LNCaP clone FGC (cell line): ENCODE results near the gene LARGE1.

ENCODE experiments used
- DNase-seq: peaks from one replicate; pipeline ENCODE4 v3.0.0-alpha.2; 2011; ENCODE audit warnings: low read depth
- H3K4me3 ChIP-seq: 2 replicates; pipeline ENCODE4 v1.5.1; 2011; ENCODE audit warnings: mild to moderate bottlenecking, low read depth, low read length, control low read depth
- CTCF ChIP-seq: IDR thresholded peaks from 2 replicates; pipeline ENCODE4 v1.5.1; 2012; ENCODE audit warnings: mild to moderate bottlenecking; ENCODE audit not compliant: control insufficient read depth, insufficient read depth; ENCODE audit errors: extremely low read depth

The LARGE1 gene

GRCh38 chr22:33788927-33789326, 131.3 kb downstream of the LARGE1 start:
- H3K4me3 ChIP-seq, result no peak overlapping the region
- TF ChIP-seq CTCF, result no peak
- no peak for DNase-seq

- H3K4me3 ChIP-seq, result no peak overlapping the region
- no peak for TF ChIP-seq CTCF
- DNase-seq, result no peak
Observed at GRCh38 chr22:33787645-33788456, 132.4 kb downstream of the LARGE1 start.

- TF ChIP-seq CTCF, result no peak
- no peak overlapping the region for H3K4me3 ChIP-seq
- DNase-seq, result no peak
Observed at GRCh38 chr22:33786149-33786548, 134.1 kb downstream of the LARGE1 start.

GRCh38 chr22:33785283-33785968, 134.8 kb downstream of the LARGE1 start:
- no peak for DNase-seq
- TF ChIP-seq CTCF, result no peak

GRCh38 chr22:33781411-33781810, 138.9 kb downstream of the LARGE1 start:
- no peak for DNase-seq
- H3K4me3 ChIP-seq, result no peak overlapping the region
- no peak for TF ChIP-seq CTCF

More at GRCh38 chr22:33785283-33785968, 134.8 kb downstream of the LARGE1 start:
- no peak overlapping the region for H3K4me3 ChIP-seq

- H3K4me3 ChIP-seq, result no peak overlapping the region
- no peak for TF ChIP-seq CTCF
- no peak for DNase-seq
Observed at GRCh38 chr22:33780531-33781136, 139.6 kb downstream of the LARGE1 start.
